Choroid plexus epithelial cell (primary cell): ENCODE results near the gene FGF19.

Experiments
- DNase-seq: peaks from one replicate; pipeline ENCODE4 v3.0.0-alpha.2; 2010; ENCODE audit warnings: low read depth
- H3K4me3 ChIP-seq: 2 replicates; pipeline ENCODE4 v1.5.1; 2011; ENCODE audit warnings: low read depth, mild to moderate bottlenecking, control low read depth, low read length, moderate library complexity
- CTCF ChIP-seq: conservative IDR thresholded peaks from 2 replicates; pipeline ENCODE4 v1.5.1; 2011; ENCODE audit warnings: low read depth, mild to moderate bottlenecking, control low read depth, inconsistent platforms, low read length, moderate library complexity

Gene FGF19

GRCh38 chr11:69650832-69651344 is 52.9 kb downstream of the FGF19 start:
- no peak overlapping the region for H3K4me3 ChIP-seq
- DNase-seq, result no peak
- no peak for TF ChIP-seq CTCF

- no peak for TF ChIP-seq CTCF
- DNase-seq, result no peak
- no peak overlapping the region for H3K4me3 ChIP-seq
These were observed 53.6 kb downstream of the FGF19 start for GRCh38 chr11:69650081-69650831.

- no peak overlapping the region for H3K4me3 ChIP-seq
- no peak for DNase-seq
- TF ChIP-seq CTCF, result no peak
These were observed 54.3 kb downstream of the FGF19 start for GRCh38 chr11:69649576-69649900.

GRCh38 chr11:69648679-69649575 is 54.9 kb downstream of the FGF19 start:
- DNase-seq, result no peak
- H3K4me3 ChIP-seq, result no peak overlapping the region
- TF ChIP-seq CTCF, result no peak
